AG10803 (cell line): ENCODE measurements around the gene CTH.

Experiments
- DNase-seq: peaks from one replicate; pipeline ENCODE4 v3.0.0; 2010; ENCODE audit warnings: low read depth
- H3K4me3 ChIP-seq: 2 replicates; pipeline ENCODE4 v1.5.1; 2011; ENCODE audit warnings: mild to moderate bottlenecking, low read length, control low read depth
- CTCF ChIP-seq: conservative IDR thresholded peaks from 2 replicates; pipeline ENCODE4 v1.5.1; 2011; ENCODE audit warnings: mild to moderate bottlenecking, low read length, control low read depth, inconsistent platforms

CTH gene

GRCh38 chr1:70487910-70488665 lies 77.0 kb downstream of the CTH start:
- peak; percentile 56 for TF ChIP-seq CTCF
- no peak for DNase-seq
- no peak overlapping the region for H3K4me3 ChIP-seq
